Measurements from ENCODE around the gene KRTAP12-1. TPM values are rescaled to one million over a fixed set of nuclear protein-coding genes. Genes with fewer than 3 reads are reported as not detected.

Gene KRTAP12-1
- not detected in 2 replicates for total RNA-seq

DNA sequence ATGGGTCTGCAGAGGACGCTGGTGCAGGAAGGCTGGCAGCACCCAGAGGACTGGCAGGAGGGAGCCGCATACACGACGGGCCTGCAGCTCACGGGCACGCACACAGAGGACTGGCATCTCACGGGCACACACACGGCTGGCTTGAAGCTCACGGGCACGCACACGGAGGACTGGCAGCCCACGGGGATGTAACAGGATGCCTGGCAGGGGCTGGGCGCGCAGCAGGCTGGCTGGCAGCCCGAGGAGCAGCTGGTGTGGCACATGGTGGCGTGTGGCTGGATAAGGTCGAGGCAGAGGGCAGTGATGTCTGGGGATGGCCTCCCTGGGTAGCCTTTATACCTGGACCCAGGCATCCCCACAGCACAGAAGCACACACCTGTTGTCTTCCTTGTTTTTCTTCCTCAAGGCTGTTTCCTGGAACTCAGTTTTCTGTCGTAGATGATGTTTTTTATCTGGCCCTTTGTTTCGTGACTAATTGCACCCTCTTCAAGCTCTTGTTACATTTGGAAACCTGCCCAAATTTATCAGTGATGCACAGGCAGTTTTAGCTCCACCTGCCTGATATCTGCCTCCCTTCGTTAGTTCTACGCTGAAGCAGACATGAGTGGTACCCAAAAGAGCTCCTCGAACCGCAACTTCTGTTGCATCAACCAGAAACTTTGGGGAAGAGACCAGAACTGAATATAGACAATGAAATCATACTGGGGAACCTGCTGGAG lies at the start of gene KRTAP12-1:
KRTAP12-1 (minus strand) TSS at position 303 of the 719 bp plus-strand sequence; CDS start at position 263, 40 bp downstream.

DNA sequence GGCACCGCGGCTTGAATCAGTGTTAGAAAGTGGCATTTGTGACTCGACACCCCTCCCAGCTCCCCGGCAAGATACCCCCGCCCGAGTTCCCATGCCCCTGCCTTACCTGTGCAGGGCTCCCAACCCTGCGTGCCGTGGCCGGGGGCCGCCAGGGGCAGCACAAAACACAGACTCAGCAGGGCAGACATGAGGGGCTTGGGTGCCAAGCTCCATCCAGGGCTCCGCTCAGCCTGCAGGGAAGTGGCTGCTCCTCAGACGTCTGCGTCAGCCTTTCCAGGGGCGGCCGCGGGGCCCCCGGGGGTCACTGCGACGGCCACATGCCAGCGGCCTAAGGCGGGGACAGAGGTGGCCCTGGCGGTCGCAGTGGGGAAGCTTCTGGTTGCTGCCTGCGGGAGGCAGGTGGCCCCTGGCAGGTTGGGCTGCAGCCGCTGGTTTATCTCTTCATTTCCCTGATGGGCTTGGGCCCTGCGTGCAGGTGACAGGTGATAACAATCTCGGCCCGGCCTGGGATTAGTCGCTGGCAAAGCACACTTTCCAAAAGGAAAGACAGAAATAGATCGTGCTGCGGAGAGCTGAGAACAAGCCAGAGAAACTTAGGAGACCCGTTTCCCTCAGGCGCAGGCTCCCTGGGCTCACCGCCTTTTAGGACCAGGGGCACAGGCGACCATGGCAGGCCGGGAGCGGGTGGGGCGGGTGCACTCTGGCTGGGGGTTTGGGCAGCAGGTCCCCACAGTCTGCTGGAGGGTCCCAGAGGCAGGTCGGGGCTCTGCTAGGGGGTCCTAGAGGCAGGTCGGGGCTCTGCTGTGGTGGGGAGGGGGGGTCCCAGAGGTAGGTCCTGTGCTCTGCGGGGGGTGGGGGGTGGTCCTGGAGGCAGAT lies 29.6 kb upstream of the KRTAP12-1 start, which contains the start of gene TSPEAR:
TSPEAR (minus strand) TSS at position 246 of the 876 bp plus-strand sequence; CDS start at position 188, 58 bp downstream.

GRCh38 chr21:44697172-44697810 lies 15.3 kb upstream of the KRTAP12-1 start, which contains the start of gene KRTAP10-12:
Gene KRTAP10-12 (plus strand): TSS chr21:44697172. CDS start chr21:44697202, 30 bp downstream.

GRCh38 chr21:44666401-44667320 lies 15.3 kb downstream of the KRTAP12-1 start, which contains the start of gene KRTAP12-2:
Gene KRTAP12-2 (minus strand): TSS chr21:44666927. CDS start chr21:44666886, 41 bp downstream.

DNA sequence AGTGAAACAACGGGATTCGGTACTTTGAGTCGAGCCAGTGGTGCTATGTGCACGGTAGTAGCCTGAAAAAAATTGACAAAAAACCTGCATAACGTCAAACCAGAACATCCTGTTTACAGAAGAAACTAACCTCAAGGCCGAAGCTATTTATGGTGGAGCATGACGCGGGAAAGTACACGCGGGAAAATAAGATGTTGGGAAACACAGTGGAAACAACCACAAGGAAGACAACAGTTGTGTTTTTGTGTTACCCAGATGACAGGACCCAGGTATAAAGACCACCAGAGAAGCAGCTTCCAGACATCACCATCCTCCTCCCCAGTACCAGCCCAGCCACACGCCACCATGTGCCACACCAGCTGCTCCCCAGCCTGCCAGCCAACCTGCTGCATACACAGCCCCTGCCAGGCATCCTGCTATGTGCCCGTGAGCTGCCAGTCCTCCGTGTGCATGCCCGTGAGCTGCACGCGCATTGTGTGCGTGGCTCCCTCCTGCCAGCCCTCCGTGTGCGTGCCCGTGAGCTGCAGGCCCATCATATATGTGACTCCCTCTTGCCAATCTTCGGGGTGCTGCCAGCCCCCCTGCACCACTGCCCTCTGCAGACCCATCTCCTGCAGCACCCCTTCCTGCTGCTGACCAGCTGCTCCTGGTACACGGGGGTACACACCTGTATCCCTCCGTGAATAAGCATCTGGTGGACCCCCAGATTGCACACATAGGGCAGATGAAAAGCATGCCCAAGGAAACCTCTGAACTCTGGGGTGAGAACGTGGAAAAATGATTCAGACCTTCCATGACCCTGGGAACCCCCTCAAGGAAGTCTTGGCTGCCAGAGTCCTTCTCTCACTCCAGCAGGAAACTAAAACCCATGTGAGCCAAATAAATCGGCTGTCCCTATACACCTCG lies 24.1 kb downstream of the KRTAP12-1 start, which contains the start of gene KRTAP12-3:
KRTAP12-3 (plus strand) TSS at position 298 of the 906 bp plus-strand sequence; CDS start at position 346, 48 bp downstream.

GRCh38 chr21:44654576-44655175 lies 27.3 kb downstream of the KRTAP12-1 start, which contains the start of gene KRTAP12-4:
Gene KRTAP12-4 (minus strand): TSS chr21:44654659. CDS start chr21:44654614, 45 bp downstream.

GRCh38 chr21:44646366-44647221 lies 35.4 kb downstream of the KRTAP12-1 start, which contains the start of gene KRTAP10-11:
Gene KRTAP10-11 (plus strand): TSS chr21:44646414. CDS start chr21:44646459, 45 bp downstream.

DNA sequence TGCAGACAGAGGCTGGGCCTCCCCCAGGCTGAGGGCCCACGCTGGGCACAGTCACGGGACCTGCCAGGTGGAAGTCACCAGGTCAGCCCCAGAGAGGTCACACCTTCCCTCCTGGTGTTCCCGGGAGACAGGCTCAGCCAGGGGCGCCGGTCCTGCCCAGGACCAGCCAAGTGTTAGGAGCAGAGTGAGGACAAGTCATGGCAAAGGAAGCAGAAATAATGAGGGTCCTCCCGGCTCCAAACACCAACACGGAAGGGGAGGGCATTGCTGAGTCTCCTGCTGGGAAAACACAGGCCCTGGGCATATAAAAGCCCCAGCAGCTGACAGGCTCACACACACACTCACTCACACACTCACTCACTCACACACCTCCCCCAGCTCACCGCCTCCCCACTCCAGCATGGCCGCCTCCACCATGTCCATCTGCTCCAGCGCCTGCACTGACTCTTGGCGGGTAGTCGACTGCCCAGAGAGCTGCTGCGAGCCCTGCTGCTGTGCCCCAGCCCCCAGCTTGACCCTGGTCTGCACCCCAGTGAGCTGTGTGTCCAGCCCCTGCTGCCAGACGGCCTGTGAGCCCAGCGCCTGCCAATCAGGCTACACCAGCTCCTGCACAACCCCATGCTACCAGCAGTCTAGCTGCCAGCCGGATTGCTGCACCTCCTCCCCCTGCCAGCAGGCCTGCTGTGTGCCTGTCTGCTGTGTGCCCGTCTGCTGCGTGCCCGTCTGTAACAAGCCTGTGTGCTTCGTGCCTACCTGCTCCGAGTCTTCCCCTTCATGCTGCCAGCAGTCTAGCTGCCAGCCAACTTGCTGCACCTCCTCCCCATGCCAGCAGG lies 44.7 kb downstream of the KRTAP12-1 start, which contains the start of gene KRTAP10-10:
KRTAP10-10 (plus strand) TSS at position 339 of the 833 bp plus-strand sequence; CDS start at position 401, 62 bp downstream.

Other genes with a start within 250 kb of the KRTAP12-1 start
- 3.5 and 5.5 TPM in 2 replicates for gene LRRC3, start 226.7 kb downstream of the KRTAP12-1 start, total RNA-seq
- not detected in 2 replicates for gene KRTAP10-1, start 142.0 kb downstream of the KRTAP12-1 start, total RNA-seq
- gene KRTAP10-2, start 130.7 kb downstream of the KRTAP12-1 start, total RNA-seq: not detected in 2 replicates
- gene KRTAP10-3, start 123.4 kb downstream of the KRTAP12-1 start, total RNA-seq: not detected in 2 replicates
- not detected in 2 replicates for gene KRTAP10-4, start 108.4 kb downstream of the KRTAP12-1 start, total RNA-seq
- gene KRTAP10-5, start 101.6 kb downstream of the KRTAP12-1 start, total RNA-seq: not detected in 2 replicates
- gene KRTAP10-6, start 89.7 kb downstream of the KRTAP12-1 start, total RNA-seq: not detected in 2 replicates
- not detected in 2 replicates for gene KRTAP10-7, start 81.6 kb downstream of the KRTAP12-1 start, total RNA-seq
- not detected in 2 replicates for gene KRTAP10-8, start 70.1 kb downstream of the KRTAP12-1 start, total RNA-seq
- not detected in 2 replicates for gene KRTAP10-9, start 55.1 kb downstream of the KRTAP12-1 start, total RNA-seq
- gene KRTAP10-10, start 44.8 kb downstream of the KRTAP12-1 start, total RNA-seq: not detected in 2 replicates
- gene KRTAP10-11, start 35.7 kb downstream of the KRTAP12-1 start, total RNA-seq: not detected in 2 replicates
- not detected in 2 replicates for gene KRTAP12-4, start 27.5 kb downstream of the KRTAP12-1 start, total RNA-seq
- not detected in 2 replicates for gene KRTAP12-3, start 24.2 kb downstream of the KRTAP12-1 start, total RNA-seq
- gene KRTAP12-2, start 15.2 kb downstream of the KRTAP12-1 start, total RNA-seq: not detected in 2 replicates
- gene KRTAP10-12, start 15.0 kb upstream of the KRTAP12-1 start, total RNA-seq: not detected in 2 replicates
- gene TSPEAR, start 29.4 kb upstream of the KRTAP12-1 start, total RNA-seq: 0.10 TPM in 1 of 2 replicates, not detected in the other
- gene UBE2G2, start 119.7 kb upstream of the KRTAP12-1 start, total RNA-seq: 51.2 and 56.7 TPM in 2 replicates
- 98.6 and 106 TPM in 2 replicates for gene SUMO3, start 135.9 kb upstream of the KRTAP12-1 start, total RNA-seq
- 367 and 382 TPM in 2 replicates for gene PTTG1IP, start 191.5 kb upstream of the KRTAP12-1 start, total RNA-seq
- gene ITGB2, start 238.7 kb upstream of the KRTAP12-1 start, total RNA-seq: not detected in 2 replicates